Measurements from ENCODE around the gene TAF11L6.
"Not testable (repeated sequence)": the region's sequence is repeated elsewhere in the genome, so short reads cannot be mapped to it uniquely, and the experiment has no call there.

DNA sequence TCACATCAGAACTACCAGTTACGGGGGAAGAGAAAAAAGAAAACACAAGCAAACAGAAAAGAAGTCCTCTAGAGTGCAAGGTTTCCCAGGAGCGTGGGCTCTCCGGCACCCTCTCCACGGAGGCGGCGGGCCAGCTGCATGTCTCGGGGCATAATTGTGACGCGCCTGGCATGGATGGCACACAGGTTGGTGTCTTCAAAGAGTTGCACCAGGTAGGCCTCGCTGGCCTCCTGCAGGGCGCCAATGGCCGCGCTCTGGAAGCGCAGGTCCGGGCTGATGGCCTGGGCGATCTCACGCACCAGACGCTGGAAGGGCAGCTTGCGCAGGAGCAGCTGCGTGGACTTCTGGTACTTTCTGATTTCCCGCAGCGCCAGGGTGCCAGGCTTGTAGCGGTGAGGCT lies 37.2 kb upstream of the TAF11L6 start:
- TF ChIP-seq, protein P1, sequence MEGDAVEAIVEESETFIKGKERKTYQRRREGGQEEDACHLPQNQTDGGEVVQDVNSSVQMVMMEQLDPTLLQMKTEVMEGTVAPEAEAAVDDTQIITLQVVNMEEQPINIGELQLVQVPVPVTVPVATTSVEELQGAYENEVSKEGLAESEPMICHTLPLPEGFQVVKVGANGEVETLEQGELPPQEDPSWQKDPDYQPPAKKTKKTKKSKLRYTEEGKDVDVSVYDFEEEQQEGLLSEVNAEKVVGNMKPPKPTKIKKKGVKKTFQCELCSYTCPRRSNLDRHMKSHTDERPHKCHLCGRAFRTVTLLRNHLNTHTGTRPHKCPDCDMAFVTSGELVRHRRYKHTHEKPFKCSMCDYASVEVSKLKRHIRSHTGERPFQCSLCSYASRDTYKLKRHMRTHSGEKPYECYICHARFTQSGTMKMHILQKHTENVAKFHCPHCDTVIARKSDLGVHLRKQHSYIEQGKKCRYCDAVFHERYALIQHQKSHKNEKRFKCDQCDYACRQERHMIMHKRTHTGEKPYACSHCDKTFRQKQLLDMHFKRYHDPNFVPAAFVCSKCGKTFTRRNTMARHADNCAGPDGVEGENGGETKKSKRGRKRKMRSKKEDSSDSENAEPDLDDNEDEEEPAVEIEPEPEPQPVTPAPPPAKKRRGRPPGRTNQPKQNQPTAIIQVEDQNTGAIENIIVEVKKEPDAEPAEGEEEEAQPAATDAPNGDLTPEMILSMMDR (IDR thresholded peaks at IDR 0.05), result not testable (repeated sequence)
- TF ChIP-seq POLR2AphosphoS5, POLR2A (IDR thresholded peaks at IDR 0.05): not testable (repeated sequence)

Measured in prostate gland (tissue), 2 donors.